Posterior vena cava (tissue), 2 donors: Measurements from ENCODE around the gene SMR3A. TPM values are rescaled to one million over a fixed set of nuclear protein-coding genes. Genes with fewer than 3 reads are reported as not detected.

ENCODE experiments used
- DNase-seq: peaks from one replicate; pipeline ENCODE4 v3.0.0-alpha.2; 2020; ENCODE audit warnings: low spot score
- intact Hi-C, 2 donors: fragments of 100-400 bp; cut with DNase I; formaldehyde crosslinking; loops; one replicate each; pipeline versions ENCODE4 v1.14.1 to v1.14.2; 2022 to 2023
- total RNA-seq, 2 donors: library from RNA; stranded (reverse); fragmentation: NEBNext Ultra II Directional; extraction: Animal tissue kit (Norgen Biotek cat#: 25700); gene quantifications; one replicate each; pipeline ENCODE4 v1.2.1, GENCODE V29; 2021
- donor health status: DM: yes; HTN: yes; CAD: no.
- donor health status: DM: yes; HTN: yes; CAD: no.

The SMR3A gene
- total RNA-seq, 2 donors from 2014 or later, result not detected

DNA sequence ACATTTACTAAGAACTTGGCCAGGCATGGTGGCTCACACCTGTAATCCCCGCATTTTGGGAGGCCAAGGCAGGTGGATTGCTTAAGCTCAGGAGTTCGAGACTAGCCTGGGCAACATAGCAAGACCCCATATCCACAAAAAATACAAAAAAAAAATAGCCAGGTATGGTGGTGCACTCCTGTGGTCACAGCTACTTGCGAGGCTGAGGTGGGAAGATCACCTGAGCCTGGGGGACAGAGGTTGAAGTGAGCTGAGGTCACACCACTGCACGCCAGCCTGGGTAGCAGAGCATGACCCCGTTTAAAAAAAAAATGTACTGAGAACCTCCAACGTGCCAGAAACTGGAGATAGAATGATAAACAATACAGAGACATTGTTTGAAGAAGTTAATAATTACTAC, 45.2 kb downstream of the SMR3A start:
- DNase-seq, result no peak
- intact Hi-C loops, result no loop called here

Other genes starting within 250 kb of the SMR3A start
- gene PRR27, start 206.5 kb upstream of the SMR3A start, total RNA-seq, result not detected
- gene ODAM, start 165.0 kb upstream of the SMR3A start, total RNA-seq, result not detected
- not detected for gene FDCSP, start 134.6 kb upstream of the SMR3A start, total RNA-seq
- gene CSN3, start 118.2 kb upstream of the SMR3A start, total RNA-seq, result not detected
- not detected for gene CABS1, start 25.8 kb upstream of the SMR3A start, total RNA-seq
- gene SMR3B, start 22.4 kb downstream of the SMR3A start, total RNA-seq, result not detected
- gene OPRPN, start 37.2 kb downstream of the SMR3A start, total RNA-seq, result not detected
- not detected for gene MUC7, start 111.4 kb downstream of the SMR3A start, total RNA-seq
- gene AMTN, start 157.8 kb downstream of the SMR3A start, total RNA-seq, result not detected
- not detected for gene AMBN, start 231.5 kb downstream of the SMR3A start, total RNA-seq